GM18520 (cell line): ENCODE measurements around the gene AQP6.
"Not testable (repeated sequence)": the region's sequence is repeated elsewhere in the genome, so short reads cannot be mapped to it uniquely, and the experiment has no call there.

ENCODE experiments used
- ATAC-seq: cut with Tn5 transposase; IDR thresholded peaks from one replicate; pipeline ENCODE4 v1.9.1; 2021; ENCODE audit not compliant: unreplicated experiment

Gene AQP6

DNA sequence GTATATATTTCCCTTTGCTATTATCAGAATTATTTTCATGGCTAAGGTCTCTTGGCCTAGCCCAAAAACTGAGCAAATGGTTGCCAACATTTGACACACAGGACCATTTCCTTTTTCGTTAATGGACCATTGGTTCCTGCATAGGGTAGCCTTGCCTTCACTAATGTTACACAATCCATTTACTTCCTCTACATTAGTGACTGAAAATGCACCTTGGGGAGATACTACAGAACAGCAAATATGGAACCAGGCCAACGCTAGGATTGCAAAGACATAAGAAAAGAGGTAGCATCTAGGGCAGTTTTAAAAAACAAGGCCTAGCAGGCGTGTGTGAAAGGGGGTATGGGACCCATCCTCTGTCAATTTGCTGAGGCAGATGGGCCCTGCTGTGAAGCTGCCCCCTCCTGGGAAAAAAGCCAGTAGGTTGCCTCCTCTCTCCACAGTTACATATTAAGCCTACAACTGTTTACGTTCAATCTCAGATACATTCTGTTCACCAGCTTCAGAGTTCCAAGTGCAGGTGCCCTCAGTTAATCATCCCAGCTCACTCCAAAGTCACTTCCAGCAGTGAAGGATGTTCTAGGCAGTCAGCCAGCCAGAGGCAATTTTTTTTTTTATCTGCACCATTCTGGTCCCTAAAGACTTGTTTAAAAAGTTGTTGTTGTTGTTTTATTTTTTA, 15.0 kb downstream of the AQP6 start:
- no peak for ATAC-seq

- not testable (repeated sequence) for ATAC-seq
These were observed 16.7 kb downstream of the AQP6 start for GRCh38 chr12:49989400-49989799.

DNA sequence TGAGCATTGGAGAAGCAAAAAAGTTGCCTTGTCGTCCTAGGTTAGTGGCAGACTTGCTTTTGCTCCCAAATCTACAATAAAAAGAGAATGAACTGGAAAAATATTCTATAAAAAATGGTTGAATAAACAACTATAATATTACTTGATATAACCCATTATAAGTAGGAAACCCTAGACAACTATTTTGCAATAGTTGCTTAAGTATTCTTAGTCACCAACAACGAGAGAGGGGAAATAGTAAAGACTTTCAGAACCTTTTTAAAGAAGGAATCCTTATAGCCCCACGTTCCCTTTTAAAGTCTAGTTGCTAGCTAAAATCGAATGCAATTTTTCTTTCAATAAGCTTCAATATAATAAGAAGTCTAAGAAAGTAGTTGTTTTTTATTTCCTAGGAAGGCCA, 17.5 kb downstream of the AQP6 start:
- ATAC-seq = no peak

GRCh38 chr12:49998453-49998852, 25.7 kb downstream of the AQP6 start:
- no peak for ATAC-seq

- ATAC-seq = no peak
These were observed 30.8 kb downstream of the AQP6 start for GRCh38 chr12:50003595-50003994.

- no peak for ATAC-seq
These were observed 31.9 kb downstream of the AQP6 start for GRCh38 chr12:50004696-50005095.

DNA sequence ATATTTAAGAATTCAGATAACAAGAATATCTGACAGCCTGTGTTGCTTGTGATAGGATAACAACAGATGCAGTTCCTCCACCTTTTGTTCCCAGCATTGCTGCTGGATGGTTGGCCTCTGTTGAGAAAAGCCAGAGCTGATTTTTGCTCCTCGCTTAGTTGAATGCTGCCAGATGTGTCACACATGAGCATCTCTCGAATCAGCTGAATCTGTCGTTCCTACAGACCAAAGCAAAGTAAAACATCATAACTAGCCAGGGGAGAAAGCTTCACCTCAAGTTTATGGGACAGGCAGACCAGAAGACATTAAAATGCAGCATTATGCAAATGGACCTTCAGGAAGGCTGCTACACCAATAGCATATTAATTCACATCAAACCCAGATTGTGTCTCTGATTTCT, 32.4 kb downstream of the AQP6 start:
- no peak for ATAC-seq

GRCh38 chr12:50006280-50006679, 33.5 kb downstream of the AQP6 start:
- ATAC-seq = no peak

DNA sequence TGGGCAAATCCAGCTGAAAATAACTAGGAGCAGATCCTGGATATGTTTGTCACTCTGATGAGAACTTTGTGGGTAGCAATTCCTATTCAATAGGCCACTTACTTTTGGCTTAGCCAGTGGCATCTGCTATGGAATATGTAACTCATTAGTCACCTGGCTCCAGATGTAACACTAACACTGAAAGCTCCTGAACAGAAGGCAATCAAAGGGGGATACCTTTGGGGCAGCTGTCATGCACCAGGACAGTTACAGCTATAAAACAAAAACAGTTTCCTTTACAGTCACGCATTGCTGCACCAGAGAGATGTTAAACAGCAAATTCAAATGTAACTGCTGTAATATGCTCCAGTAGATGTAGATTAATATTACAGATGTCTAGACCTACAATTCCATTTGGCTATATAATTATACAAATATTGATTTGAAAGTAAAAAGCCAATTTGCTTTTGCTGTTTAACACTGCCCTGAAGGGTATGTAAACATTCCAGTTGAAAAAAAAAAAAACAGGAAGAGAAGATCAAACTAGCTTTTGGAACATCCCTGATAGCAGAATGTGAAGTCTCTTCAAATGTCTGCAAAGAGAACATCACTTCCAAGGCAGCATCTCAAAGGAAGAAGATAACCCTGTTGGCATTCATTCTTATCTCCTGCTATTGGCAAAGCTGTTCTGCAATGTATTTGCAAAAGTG, 34.2 kb downstream of the AQP6 start:
- no peak for ATAC-seq

GRCh38 chr12:50013361-50014147, 40.8 kb downstream of the AQP6 start:
- ATAC-seq = no peak

DNA sequence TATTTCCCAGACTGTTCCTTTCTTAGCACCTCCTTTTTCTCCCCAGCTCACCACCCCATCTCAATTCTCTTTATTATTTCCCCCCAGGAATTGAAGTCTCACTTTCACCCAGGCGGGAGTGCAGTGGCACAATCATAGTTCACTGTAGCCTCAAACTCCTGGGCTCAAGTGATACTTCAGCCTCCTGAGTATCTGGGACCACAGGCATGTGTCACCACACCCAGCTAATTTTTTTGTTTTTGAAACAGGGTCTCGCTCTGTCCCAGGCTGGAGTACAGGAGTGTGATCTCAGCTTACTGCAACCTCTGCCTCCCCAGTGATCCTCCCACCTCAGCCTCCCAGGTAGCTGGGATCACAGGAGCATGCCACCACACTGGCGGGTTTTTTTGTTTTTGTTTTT, 41.6 kb downstream of the AQP6 start:
- no peak for ATAC-seq

DNA sequence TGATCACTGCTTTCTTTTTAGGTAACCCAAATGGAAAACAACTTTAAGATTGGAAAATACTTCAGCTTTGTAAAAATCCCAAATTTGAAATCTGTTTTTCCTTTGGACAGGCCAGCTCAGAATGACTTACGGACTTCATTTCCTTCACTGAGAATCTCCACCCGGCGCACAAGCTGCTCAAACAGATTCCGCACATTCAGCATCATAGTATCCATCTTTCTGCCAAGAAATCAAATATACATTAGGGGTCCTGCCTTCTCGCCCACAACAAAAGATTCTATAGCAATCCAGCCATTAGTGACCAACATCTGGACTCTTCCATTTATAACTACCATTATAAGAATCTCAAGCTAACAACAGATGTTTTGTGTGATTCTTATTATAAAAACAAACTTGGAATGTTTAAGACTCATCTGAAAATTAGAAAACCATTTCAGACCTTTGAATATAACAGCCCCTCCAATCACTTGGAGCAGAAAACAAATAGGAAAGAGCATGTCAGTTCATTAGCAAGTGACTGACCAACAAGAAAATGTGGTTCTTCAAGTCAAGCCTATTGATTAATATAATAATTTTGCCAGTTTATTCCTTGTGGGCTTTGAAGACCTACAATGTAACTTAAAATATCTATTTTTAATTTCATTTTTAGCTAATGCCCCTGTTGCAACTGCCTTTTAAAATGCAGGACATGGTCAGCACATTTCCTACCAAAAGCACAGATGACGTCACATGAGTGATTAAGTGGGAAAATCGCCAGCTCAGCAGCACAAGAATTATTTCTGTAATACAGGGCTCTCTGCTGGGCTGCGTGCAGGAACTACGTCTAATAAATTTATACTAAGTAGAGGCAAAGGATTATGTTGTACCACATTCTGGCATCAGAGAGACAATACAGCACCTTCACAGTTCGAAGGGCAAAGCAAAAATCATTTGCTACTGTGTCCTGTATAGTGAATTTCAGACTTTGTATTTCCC, 44.0 kb downstream of the AQP6 start:
- ATAC-seq = no peak

DNA sequence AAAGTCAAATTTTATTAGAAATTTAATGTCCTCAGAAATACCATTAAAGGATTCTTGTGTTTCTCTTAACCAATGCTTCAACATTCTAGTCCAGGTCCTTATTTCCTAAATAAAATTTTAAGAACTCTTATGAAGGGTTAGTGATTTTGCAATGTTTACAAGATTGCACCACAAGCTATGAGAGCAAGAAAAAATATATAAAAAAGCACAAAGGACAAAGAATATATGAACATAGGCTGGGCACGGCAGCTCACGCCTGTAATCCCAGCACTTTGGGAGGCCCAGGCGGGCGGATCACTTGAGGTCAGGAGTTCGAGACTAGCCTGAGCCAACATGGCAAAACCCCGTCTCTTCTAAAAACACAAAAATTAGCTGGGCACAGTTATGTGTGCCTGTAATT, 44.9 kb downstream of the AQP6 start:
- ATAC-seq = no peak

GRCh38 chr12:50018154-50018553, 45.4 kb downstream of the AQP6 start:
- no peak for ATAC-seq

GRCh38 chr12:50018968-50019367, 46.2 kb downstream of the AQP6 start:
- ATAC-seq = no peak

DNA sequence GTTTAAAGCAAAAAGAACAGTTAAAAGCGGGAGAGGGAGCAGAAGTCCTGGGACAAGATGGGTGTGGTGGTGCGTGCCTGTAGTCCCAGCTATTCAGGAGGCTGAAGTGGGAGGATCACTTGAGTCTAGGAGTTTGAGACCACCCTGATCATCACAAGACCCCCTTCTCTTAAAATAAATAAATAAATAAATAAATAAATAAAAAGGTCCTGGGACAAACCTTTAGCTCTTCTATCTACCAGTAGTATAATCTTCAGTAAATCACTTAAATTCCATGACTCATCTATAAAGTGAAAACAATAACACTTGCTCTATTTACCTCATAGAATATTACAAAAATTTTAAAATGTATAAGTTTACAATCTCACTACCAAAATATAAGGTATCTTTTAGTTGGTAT, 46.8 kb downstream of the AQP6 start:
- ATAC-seq = no peak

GRCh38 chr12:50021031-50021430, 48.3 kb downstream of the AQP6 start:
- ATAC-seq = no peak

- ATAC-seq = no peak
These were observed 50.2 kb downstream of the AQP6 start for GRCh38 chr12:50022903-50023302.

- no peak for ATAC-seq
These were observed 51.5 kb downstream of the AQP6 start for GRCh38 chr12:50024227-50024626.

- no peak for ATAC-seq
These were observed 52.0 kb downstream of the AQP6 start for GRCh38 chr12:50024805-50025186.
